Lung (tissue), 12 donors: ENCODE results near the gene DOCK8. TPM values are rescaled to one million over a fixed set of nuclear protein-coding genes. Genes with fewer than 3 reads are reported as not detected.

Experiments used
- ATAC-seq: fragments of 200-7000 bp; cut with Tn5 transposase; one replicate; pipeline ENCODE4 v1.9.1; 2020; ENCODE audit warnings: moderate number of reproducible peaks; ENCODE audit not compliant: insufficient read depth, low FRiP score
- DNase-seq, 3 donors: peaks; one replicate each; pipeline ENCODE4 v3.0.0-alpha.2; 2013 to 2017
- H3K27ac ChIP-seq, 2 donors: one replicate each; pipeline ENCODE4 v1.5.1; 2013; ENCODE audit warnings: mild to moderate bottlenecking in 2 of 2, moderate library complexity in 2 of 2, control low read depth in 1 of 2, inconsistent platforms in 1 of 2, low read depth in 1 of 2, low read length in 1 of 2
- H3K27me3 ChIP-seq, 3 donors: one replicate each; pipeline ENCODE4 v1.5.1; 2013; ENCODE audit warnings: low read length in 2 of 3; ENCODE audit not compliant: control insufficient read depth in 3 of 3, insufficient read depth in 3 of 3
- H3K36me3 ChIP-seq, 4 donors: one replicate each; pipeline ENCODE4 v1.5.1; 2013; ENCODE audit warnings: low read length in 4 of 4, mild to moderate bottlenecking in 1 of 4, moderate library complexity in 1 of 4; ENCODE audit not compliant: control insufficient read depth in 4 of 4, insufficient read depth in 4 of 4
- H3K4me1 ChIP-seq, 5 donors: one replicate each; pipeline ENCODE4 v1.5.1; 2013; ENCODE audit warnings: low read length in 5 of 5, mild to moderate bottlenecking in 2 of 5, moderate library complexity in 1 of 5; ENCODE audit not compliant: control insufficient read depth in 5 of 5, insufficient read depth in 5 of 5
- H3K4me3 ChIP-seq: one replicate; pipeline ENCODE4 v1.5.1; 2013; ENCODE audit warnings: mild to moderate bottlenecking, control low read depth, moderate library complexity
- H3K9ac ChIP-seq, 2 donors: one replicate each; pipeline ENCODE4 v1.5.1; 2013; ENCODE audit warnings: low read length in 2 of 2, control low read depth in 1 of 2; ENCODE audit not compliant: insufficient read depth in 1 of 2
- H3K9me3 ChIP-seq, 4 donors: one replicate each; pipeline ENCODE4 v1.5.1; 2013; ENCODE audit warnings: low read length in 3 of 4, mild to moderate bottlenecking in 1 of 4, moderate library complexity in 1 of 4; ENCODE audit not compliant: control insufficient read depth in 4 of 4, insufficient read depth in 3 of 4
- CTCF ChIP-seq: IDR thresholded peaks from 2 replicates; pipeline ENCODE4 v1.5.1; 2012; ENCODE audit warnings: mild to moderate bottlenecking; ENCODE audit errors: control extremely low read depth, extremely low read depth
- WGBS, 2 donors: extraction: QIAGEN DNeasy Blood & Tissue Kit; methylation state at CpG; one replicate each; pipeline ENCODE4 v1.1.7; 2013; 5-methylcytosine and 5-hydroxymethylcytosine counted together
- polyA plus RNA-seq, 2 donors: library from polyadenylated mRNA; stranded (reverse); fragments of 200-250 nt; gene quantifications; one replicate each; pipeline ENCODE4 v1.2.1, GENCODE V29; 2013
- total RNA-seq, 2 donors: library from RNA; depleted of rRNA in 1 of 2; stranded (reverse); fragments of >200 nt in 1 of 2; gene quantifications; one replicate each; pipeline ENCODE4 v1.2.1, GENCODE V29; 2014 to 2021
- donor health status: control.
- donor health status: control.
- donor health status: Bipolar disorder and iron deficiency.
- donor health status: healthy.
- donor health status: DM: yes; HTN: yes; CAD: no.

DOCK8 gene
- total and polyA plus RNA-seq, 4 donors: 9.6 to 75.1 (median 27.3) TPM

GRCh38 chr9:511861-512260, 297.2 kb downstream of the DOCK8 start:
- H3K9me3 ChIP-seq: peaks cover 0 to 2% (median 0%) of the 10 kb centered on the region in 4 donors
- DNase-seq (no peak), ATAC-seq (no peak)
- H3K36me3 ChIP-seq: no peaks in the 10 kb centered on the region
- no peaks in the 10 kb centered on the region for H3K27me3 ChIP-seq
- no peak overlapping the region for H3K4me3 ChIP-seq
- H3K4me1 ChIP-seq: peaks cover 0 to 5% (median 2%) of the 10 kb centered on the region in 5 donors
- TF ChIP-seq CTCF: no peak
- WGBS, 2 donors: 35 to 98% methylated on average over 1 of the region's 1 CpG
- no peak overlapping the region for H3K9ac ChIP-seq
- no peak overlapping the region for H3K27ac ChIP-seq

- H3K9ac ChIP-seq: no peak overlapping the region
- DNase-seq: no peak
- 80 to 82% methylated on average over 3 of the region's 3 CpGs for WGBS, 2 donors
- no peak for TF ChIP-seq CTCF
- no peaks in the 10 kb centered on the region for H3K27me3 ChIP-seq
- no peaks in the 10 kb centered on the region for H3K36me3 ChIP-seq
- no peak overlapping the region for H3K27ac ChIP-seq
- H3K4me1 ChIP-seq: peaks cover 0 to 5% (median 3%) of the 10 kb centered on the region in 5 donors
- H3K4me3 ChIP-seq: no peak overlapping the region
- no peak for ATAC-seq
- H3K9me3 ChIP-seq: peaks cover 0 to 2% (median 0%) of the 10 kb centered on the region in 4 donors
Measured at GRCh38 chr9:512555-513272, 298.0 kb downstream of the DOCK8 start.

Other genes starting within 250 kb of the DOCK8 start
- gene WASHC1, start 185.4 kb upstream of the DOCK8 start, total RNA-seq: 10 to 100 TPM; 18.5 to 24.7 TPM
- 10 to 100 TPM; 13.7 to 24.7 TPM for gene WASHC1, start 185.4 kb upstream of the DOCK8 start, polyA plus RNA-seq
- 1 to 10 TPM in 1 of 2 donors, under 1 TPM in 1; 0.34 to 1.1 TPM for gene FOXD4, start 96.4 kb upstream of the DOCK8 start, total RNA-seq
- gene FOXD4, start 96.4 kb upstream of the DOCK8 start, polyA plus RNA-seq: under 1 TPM; 0.35 to 0.53 TPM
- 10 to 100 TPM; 24.5 to 60.8 TPM for gene ZNG1A, start 35.8 kb upstream of the DOCK8 start, total RNA-seq
- 10 to 100 TPM; 28.6 to 39.1 TPM for gene ZNG1A, start 35.8 kb upstream of the DOCK8 start, polyA plus RNA-seq